GM19468 (cell line): Measurements from ENCODE around the gene USP2.

Experiments
- ATAC-seq: cut with Tn5 transposase; IDR thresholded peaks from one replicate; pipeline ENCODE4 v1.9.1; 2021; ENCODE audit warnings: mild to moderate bottlenecking, moderate library complexity, moderate number of reproducible peaks; ENCODE audit not compliant: unreplicated experiment; ENCODE audit errors: extremely low read depth

The USP2 gene

DNA sequence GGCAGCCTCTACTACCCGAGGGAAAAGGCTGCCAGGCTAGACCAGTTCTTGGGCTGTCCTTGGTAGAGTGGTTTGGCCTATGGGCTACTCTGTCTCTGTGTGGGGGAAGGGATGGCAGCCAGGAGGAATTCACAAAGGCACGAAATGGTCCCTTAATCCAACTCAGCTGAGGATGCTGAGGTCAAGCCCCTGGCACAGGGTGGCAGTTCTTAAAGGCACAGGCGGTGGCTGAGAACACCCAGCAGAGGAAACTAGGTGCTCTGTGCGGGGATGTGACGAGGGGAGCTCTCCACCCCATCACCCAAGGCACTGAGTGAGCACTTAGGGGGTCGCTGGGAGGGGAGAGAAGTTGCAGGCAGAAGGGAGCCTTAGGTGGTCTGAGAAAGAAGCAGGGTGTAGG lies 34.9 kb downstream of the USP2 start, which contains the start of gene MFRP:
TSS of gene MFRP (minus strand) at position 101 of the 400 bp plus-strand sequence. CDS start 192 bp downstream, outside the sequence.
- ATAC-seq: no peak

DNA sequence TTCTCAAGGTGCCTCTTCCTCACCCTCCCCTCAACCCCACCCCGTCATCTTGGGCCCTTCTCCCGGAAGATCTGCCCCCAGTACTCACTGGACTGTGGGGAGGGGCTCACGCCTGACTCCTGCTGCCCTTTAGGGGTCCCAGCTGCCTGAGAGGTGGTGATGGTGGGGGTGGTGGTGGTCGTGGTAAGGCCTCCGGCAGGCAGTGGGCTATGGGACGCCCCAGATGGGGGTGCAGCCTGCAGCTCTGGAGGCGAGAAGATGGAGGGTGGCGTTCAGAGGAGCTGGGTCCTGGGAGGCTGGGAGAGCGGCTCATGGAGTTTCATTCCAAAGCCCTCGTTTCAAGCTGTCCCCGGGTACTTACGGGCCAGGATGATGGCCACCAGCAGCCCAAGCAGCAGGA lies 35.8 kb downstream of the USP2 start:
- no peak for ATAC-seq

DNA sequence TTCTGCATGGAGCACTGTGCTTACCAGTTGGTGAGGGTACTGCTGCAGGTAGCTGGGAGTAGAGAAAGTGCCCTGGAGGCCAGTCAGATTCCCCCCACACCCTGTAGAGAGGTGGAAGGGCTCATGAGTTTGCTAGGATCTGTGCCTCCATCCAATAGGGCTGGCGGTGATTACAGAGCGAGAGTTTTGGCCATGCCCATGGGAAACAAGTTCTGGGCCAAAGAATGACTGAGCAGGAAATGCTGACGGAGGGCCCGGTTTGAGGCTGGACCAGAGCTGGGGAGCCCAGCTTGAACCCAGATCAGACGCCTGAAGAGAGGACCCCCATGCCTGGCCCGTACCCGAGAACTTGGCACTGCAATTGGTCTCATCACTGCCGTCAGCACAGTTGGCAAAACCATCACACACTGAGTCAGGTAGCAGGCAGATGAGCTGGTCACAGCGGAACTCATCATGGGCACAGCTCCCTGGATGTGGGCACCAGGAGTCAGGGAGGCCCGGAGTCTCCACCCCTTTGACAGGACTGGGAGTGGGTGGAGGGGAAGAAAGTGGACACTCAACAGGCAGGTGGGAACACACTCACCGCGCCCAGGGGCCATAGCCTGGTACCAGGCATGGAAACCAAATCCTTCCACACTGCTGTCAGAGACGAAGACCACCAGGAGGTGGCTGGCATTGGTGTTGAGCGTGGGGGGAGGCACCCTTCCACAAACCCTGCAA lies 37.0 kb downstream of the USP2 start:
- ATAC-seq: no peak

DNA sequence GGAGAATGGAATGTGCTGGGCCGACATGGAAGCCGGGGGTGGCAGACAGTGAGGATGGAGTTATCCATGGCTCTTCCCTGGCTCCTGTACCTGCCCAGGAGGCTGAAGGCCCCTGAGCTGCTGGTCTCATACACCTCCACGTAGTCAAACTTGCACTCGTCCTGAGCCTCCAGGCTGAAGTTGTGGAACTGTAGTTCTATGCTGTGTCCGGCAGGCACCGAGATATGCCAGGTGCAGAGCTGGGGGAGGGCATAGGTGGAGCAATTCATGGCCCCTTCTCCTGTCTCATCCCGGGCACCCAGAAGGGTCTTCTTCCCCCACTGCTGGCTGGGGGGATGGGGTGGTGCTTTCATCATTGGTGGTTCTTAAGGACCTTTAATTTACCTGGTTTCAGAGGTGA lies 37.8 kb downstream of the USP2 start:
- ATAC-seq: no peak

DNA sequence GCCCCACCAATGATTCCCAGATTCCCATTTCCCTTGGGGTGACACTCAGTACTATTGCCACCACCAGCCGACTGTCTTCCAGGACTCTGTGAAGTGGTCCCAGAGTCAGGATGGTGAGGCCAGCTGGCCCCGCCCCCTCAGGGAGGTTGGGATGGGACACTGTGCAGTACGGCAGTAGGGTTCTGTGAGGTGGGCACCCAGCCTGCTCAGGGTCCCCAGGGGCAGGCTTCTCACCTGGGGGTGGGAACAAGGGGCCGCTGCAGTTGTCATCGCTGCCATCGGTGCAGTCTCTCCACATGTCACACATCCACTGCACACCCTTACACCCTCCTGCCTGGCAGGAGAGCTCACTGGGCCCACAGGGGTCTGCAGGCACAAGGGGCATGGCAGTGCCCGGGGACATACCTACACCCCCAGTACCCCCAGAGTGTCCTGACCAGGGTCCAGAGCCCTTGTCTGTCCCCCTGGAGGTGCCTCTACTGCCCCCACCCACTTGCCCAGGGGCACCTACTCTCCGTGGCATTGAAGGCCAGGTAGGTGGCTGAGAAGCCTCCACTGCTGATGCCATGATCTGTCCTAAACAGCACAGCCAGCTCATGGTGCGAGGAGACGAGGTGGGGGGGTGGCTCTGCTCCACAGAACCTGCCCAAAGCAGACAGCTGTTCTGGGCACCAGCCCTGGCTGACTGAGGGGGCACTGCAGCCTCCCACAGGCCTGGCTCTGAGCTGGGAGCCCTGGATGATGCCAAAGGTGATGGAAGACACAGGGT lies 38.9 kb downstream of the USP2 start:
- ATAC-seq: no peak

DNA sequence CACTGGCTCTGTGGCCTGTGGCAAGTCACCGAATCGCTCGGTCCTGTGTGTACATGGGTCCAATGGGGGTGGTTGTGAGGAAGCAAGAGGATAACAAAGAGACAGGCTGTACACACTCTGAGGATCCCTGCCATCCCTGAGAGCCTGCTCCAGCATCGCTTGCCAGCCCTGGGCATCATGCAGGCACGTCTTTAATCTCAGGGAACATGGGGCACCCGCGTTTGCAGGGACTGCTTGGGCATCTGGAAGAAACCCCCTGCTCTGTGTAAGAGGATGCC lies 39.5 kb downstream of the USP2 start:
- no peak for ATAC-seq

DNA sequence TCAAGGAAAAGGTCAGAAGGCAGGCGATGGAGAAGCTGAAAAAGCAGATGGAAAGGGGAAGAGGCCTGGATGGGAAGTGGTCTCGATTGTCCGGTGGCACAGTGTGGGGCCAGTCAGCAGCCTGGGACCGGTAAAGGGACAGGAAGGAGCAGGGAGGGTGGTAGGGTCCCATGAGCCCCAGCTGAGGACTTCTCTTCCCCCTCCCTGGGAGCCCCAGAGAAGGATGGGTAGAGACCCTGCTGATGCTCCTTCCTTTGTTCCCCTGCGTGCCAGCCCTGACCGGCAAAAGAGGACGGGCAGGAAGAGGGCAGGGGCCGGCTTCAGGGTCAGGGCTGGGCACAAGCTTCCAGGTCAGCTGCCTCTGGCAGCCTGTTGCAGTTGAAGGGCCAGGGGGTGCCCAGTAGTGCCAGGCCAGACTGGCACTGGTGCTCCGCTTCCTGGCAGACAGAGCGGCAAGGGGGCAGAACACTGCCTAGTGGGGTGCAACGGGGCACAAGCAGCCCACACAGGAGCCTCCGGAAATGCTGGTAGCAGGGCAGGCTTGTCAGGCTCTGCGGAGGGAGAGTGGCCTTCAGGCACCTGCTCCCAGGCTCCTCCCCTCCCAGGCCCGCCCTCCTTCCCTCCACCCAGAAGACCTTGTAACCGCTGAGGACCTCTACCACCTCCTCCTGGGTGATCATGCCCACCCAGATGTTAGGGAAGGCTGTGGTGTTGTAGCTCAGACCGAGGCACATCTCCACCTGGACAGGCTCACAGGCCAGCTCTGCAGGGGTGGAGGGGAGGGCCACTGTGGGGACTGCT lies 40.1 kb downstream of the USP2 start:
- no peak for ATAC-seq

DNA sequence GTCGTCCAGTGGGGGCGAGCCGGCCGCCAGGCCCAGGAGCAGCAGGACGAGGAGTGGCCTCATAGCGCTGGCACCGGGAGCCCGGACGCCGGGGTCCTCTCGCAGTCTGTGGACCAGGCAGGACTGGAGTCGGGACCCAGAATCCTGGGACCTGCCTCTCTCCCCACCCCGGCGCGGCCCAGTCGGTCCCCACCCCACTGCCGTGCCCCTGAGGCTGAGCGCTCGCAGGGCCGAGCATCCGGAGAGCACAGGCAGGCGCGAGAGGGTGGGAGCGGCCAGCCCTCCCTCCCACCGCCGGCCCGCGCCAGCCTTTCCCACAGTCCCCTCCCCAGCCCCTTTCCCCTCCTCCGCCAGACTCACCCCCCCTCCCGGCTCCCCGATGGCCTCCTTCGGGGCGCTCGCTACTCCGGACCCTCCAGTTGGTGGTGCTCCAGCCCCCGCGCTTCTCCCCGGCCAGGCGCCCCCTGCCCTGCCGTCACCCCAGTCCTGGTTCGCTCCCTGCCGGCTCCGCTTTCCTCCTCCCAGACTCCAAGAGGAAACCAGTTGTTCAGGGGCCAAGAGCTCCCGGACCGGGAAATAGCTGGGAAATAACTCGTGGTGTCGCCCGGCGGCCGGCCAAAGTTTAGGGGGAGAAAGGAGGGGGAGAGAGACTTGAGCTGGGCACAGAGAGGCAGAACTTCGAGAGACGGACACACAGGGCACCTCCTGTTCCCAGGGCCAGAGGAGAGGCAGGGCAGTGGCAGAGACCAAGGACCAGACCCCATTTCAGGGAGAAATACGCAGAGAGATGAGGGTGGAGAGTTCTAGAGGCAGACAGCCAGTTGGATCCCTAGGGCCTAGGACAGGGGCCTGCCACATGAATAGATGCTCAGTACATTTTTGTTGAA lies 40.9 kb downstream of the USP2 start, which contains the start of gene C1QTNF5:
TSS of gene C1QTNF5 (minus strand) at position 549 of the 887 bp plus-strand sequence. CDS start at position 63, 486 bp downstream.
- ATAC-seq: no peak

DNA sequence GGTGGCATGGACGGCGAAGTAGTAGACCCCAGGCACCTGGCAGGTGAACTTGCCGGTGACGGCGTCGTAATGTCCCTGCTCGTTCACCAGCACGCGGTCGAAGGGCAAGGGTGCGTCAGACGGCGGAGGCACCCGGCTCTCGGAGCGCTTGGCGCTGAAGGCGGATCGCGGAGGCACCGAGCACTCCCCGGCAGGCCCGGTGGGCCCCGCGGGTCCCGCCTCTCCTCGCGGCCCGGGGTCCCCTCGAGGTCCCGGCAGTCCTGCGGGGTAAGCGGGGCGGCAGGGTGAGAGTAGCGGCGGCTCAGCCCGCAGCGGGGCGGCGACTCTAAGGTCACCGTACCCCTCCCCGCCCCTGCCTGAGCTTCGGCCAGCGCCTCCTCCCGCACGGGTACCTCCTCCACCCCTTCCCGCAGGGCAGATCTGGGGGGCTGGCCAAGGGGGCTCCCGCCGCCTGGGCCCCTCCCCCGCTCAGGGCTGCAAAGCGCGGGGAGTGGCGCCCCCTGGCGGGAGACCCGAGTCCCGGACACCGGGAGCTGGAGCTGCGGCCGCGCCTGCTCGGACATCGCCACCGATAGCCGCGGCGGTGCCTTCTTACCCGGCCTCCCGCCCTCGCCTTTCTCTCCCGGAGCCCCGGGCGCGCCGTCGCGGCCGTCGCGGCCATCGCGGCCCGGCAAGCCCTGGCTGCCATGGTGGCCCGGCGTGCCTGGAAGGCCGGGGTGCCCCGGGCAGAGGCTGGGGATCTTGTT lies 41.7 kb downstream of the USP2 start:
- no peak for ATAC-seq

DNA sequence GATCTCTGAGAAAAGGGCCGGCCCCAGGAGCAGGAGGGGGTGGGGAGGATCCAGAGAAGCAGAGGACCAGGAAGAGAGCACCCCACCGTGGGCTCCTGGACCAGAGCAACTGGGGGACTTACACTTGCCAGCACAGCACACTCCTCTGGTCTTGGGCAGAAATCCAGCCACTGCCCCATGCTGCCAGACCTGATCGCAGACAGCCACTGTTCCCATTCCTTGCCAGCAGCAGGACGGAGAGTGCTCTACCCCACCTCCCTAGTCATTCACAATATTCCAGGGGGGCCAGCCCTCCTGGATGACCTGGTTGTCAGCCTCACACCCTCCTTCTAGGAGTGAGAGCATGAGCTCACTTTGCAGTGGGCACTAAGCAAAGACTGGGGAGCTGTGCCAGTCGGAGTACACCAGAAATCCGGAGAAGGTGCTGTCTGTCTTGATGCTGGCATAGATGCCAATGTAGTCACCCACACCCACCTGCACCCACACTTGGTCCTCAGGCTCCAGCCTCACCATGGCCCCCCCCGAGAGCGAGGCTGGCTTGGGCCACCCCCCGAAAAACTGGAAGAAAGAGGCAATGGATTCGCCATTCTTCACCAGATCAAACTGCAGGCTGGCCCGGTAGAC lies 42.4 kb downstream of the USP2 start:
- no peak for ATAC-seq

DNA sequence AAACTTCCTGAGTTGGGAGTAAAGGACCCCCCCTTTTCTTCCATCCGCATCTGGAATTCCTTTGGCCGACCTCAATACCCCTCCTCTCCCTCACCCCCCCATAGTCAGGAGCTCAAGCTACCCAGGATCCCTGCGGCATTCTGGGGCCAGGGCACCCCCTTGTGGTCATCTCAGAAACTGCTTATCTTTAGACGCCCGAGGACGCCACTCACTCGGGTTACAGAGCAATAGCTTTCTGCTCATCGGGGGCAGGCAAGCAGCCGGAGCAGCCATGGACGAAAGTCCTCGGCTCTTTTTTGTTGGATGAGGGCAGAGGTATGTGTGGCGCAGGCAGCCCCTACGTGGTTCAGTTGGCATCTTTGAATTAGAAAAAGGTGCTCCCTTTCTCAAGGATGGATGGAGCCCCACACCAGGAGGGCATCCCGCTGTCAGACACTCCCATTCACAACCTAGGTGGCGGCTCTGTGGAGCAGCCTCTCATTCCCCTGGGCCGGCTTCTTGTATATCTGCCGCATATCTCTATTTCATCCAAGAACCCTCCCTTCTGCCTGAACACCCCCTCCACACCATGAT lies 43.1 kb downstream of the USP2 start:
- no peak for ATAC-seq

DNA sequence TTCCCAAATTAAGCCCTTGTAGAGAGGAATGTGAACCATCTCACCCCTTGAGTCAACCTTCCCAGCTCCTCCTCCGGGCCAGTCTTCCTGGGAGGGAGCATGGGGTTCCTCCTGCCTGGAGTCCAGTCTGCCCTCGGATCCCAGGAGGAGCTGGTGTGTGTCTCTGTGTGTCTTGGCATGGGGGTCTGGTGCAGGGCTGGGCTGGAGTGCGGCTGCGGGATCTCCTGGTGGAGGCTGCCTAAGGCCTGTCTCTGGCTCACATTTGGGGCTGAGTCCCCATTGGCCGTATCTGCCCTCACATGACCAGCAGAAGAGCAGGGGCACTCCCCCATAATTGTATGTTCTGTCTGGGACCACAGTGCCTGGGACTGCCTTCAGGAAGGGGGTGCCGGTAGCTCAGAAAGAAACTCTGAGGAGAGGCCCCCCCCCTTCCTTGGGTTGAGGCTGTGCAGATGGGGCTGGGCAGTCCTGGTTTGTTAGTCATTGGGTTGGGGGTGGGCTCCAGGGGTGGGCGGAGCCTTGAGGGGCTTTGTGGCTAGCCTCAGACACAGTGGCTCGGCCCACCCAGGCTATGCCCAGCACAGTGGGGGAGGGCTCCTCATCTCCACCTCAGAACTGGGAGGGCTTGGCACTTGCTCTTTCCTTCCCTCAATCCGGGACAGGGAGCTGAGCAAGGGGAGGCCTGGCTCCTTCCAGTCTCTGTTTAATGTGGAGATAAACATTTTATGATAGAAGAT lies 43.7 kb downstream of the USP2 start:
- no peak for ATAC-seq

DNA sequence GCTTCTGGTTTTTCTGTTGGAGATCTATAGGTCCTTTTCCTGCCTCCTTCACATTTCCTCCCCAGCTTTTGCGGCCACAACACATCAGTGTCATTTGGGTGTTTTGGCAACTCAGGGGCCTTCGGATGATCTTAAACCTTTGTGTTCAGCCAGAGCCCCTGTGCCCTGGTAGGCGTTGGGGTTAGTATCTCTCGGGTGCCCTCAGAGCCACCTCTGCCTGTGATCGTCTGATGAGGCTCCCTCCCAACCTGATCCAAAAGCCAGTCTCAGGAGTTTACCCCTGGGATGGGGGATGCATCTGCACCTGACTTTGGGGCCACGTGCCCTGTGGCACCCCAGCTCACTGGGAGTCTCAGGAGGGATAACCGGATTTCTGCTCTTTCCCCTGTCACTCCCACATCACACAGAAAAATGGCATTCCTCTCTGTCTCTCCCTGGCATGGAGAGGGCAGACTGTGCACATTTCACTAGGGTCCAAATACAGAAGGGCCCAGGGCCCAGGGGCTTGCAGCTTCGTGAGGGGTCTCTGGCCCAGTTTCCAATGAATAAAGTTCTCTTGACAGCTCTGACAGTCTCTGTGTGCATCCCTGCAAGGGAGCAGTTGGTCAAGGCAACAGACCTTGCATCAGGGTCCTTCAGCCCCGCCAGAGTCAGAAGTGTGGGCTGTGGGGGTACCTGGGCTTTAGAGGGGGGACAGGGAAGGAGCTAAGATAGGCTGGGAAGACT lies 44.6 kb downstream of the USP2 start:
- ATAC-seq: no peak

DNA sequence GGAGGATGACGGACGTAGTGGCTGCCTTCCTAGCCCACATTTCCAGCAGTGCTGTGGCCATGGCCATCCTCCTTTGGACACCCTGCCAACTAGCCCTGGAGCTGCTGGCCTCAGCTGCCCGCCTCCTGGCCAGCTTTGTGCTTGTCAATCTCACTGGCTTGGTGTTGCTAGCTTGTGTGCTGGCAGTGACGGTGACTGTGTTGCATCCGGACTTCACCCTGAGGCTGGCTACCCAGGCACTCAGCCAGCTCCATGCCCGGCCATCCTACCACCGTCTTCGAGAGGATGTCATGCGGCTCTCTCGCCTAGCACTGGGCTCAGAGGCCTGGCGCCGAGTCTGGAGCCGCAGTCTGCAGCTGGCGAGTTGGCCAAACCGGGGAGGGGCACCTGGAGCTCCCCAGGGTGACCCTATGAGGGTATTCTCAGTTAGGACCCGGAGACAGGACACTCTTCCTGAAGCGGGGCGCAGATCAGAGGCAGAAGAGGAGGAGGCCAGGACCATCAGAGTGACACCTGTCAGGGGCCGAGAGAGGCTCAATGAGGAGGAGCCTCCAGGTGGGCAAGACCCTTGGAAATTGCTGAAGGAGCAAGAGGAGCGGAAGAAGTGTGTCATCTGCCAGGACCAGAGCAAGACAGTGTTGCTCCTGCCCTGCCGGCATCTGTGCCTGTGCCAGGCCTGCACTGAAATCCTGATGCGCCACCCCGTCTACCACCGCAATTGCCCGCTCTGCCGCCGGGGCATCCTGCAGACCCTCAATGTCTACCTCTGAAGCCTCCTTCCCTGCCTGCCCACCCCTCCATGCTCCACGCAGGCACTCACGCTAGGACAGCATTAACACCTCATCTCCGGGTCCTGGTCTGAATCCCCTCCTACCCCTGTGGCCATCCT lies 45.6 kb downstream of the USP2 start:
- ATAC-seq: no peak

DNA sequence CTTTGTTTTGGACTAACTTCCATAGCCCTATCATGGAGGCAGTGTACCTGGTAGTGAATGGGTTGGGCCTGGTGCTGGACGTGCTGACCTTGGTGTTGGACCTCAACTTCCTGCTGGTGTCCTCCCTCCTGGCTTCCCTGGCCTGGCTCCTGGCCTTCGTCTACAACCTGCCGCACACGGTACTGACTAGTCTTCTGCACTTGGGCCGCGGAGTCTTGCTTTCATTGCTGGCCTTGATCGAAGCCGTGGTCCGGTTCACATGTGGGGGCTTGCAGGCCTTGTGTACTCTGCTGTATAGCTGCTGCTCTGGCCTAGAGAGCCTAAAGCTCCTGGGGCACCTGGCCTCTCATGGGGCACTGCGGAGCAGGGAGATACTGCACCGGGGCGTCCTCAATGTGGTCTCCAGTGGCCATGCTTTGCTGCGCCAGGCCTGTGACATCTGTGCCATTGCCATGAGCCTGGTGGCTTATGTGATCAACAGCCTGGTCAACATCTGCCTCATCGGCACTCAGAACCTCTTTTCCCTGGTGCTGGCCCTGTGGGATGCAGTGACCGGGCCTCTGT lies 46.3 kb downstream of the USP2 start:
- no peak for ATAC-seq
